ENCODE data around the gene ZSCAN1.

Gene ZSCAN1

DNA sequence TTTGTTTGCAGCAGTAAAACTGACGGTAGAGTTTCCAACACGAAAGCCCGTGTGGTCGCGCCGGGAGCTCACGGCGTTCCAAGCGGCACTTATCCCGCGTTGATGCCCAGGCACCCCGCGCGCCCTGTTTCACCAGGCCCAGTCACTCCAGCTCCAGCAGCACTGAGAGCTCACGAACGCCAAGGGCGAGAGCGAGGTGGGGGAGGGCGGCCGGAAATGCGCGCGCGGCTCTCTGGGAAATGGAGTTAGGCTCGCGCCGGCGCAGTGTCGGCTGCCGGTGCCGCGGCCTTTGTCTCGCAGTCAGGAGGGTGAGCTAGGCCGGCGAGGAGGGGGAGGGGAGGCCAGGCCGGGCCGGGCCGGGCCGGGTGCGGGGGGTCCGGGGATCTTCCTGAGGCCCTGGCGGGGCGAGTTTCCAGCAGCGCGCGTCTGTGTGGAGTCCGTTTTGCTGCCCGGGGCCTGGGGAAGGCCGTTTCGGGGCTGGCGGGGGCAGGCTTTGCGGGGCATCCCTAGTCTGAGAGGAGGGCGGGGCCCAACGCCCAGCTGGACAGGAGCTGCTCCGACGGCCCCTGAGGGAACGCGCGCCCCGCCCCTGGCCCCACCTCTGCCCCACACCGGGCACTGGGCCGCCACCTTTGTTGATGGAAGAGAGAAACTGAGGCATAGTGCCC lies 25.3 kb downstream of the ZSCAN1 start, which contains the start of gene ZNF135:
Gene ZNF135 (plus strand): TSS at position 280 of the 668 bp plus-strand sequence. CDS start 721 bp downstream, outside the sequence.
- DNase-seq (ENCODE audit: extremely low read depth, insufficient read length), result no peak
- Histone ChIP-seq H3K36me3 (ENCODE audit: control insufficient read depth, insufficient read depth, low read length) (no peaks in the 10 kb centered on the region), H3K27me3 (replicated peaks; ENCODE audit: control insufficient read depth, insufficient read depth, low read length) (no peaks in the 10 kb centered on the region), H3K4me3 (replicated peaks; ENCODE audit: low read depth, low read length) (no peak within 1 kb of the TSS)
- TF ChIP-seq, protein P1, sequence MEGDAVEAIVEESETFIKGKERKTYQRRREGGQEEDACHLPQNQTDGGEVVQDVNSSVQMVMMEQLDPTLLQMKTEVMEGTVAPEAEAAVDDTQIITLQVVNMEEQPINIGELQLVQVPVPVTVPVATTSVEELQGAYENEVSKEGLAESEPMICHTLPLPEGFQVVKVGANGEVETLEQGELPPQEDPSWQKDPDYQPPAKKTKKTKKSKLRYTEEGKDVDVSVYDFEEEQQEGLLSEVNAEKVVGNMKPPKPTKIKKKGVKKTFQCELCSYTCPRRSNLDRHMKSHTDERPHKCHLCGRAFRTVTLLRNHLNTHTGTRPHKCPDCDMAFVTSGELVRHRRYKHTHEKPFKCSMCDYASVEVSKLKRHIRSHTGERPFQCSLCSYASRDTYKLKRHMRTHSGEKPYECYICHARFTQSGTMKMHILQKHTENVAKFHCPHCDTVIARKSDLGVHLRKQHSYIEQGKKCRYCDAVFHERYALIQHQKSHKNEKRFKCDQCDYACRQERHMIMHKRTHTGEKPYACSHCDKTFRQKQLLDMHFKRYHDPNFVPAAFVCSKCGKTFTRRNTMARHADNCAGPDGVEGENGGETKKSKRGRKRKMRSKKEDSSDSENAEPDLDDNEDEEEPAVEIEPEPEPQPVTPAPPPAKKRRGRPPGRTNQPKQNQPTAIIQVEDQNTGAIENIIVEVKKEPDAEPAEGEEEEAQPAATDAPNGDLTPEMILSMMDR (IDR thresholded peaks at IDR 0.05; ENCODE audit: insufficient read depth, low read length, poor library complexity, severe bottlenecking), result no peak

DNA sequence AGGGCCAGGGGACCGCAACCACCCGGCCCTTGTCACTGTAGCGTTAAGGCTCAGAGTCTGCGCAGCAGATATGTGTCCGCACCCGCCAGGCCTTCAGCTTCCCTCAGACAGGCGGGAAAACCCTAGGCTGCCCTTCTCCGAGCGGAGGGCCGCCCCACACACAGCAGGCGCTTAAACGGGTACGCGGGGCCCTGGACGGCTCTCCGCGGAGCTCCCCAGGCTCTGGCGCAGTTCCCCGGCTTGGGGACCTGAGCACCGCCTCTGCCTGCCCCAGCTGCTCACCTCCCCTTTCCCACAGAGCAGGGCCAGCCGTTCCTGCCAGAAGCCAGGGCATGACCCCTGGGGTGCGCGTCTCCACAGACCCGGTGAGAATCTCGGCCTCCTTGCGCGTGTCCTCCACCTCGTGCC lies 25.9 kb downstream of the ZSCAN1 start:
- DNase-seq (ENCODE audit: extremely low read depth, insufficient read length), result no peak
- Histone ChIP-seq H3K27me3 (replicated peaks; ENCODE audit: control insufficient read depth, insufficient read depth, low read length) (no peaks in the 10 kb centered on the region), H3K4me3 (replicated peaks; ENCODE audit: low read depth, low read length) (no peak overlapping the region), H3K36me3 (ENCODE audit: control insufficient read depth, insufficient read depth, low read length) (no peaks in the 10 kb centered on the region)
- TF ChIP-seq, protein P1 (IDR thresholded peaks at IDR 0.05; ENCODE audit: insufficient read depth, low read length, poor library complexity, severe bottlenecking), result no peak

DNA sequence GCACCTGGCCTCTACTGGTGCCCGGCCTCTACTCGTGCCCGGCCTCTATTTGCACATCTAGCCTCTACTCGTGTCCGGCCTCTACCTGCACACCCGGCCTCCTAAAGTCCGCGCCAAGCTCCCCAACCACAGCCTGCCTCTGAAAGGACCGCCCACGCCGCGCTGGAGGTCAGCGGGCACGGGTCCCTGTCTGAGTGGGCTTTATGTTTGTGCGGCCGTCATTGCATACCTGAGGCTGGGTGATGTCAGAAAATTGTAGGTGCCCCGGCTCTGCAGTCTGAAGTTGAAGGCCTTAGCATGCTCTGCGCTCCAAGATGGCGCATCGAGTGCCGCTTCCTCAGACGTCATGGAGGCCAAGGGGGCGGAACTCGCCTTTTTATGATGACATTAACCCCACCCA lies 26.4 kb downstream of the ZSCAN1 start:
- TF ChIP-seq, protein P1 (IDR thresholded peaks at IDR 0.05; ENCODE audit: insufficient read depth, low read length, poor library complexity, severe bottlenecking), result no peak
- no peaks in the 10 kb centered on the region for H3K27me3 ChIP-seq (replicated peaks; ENCODE audit: control insufficient read depth, insufficient read depth, low read length)
- no peak overlapping the region for H3K4me3 ChIP-seq (replicated peaks; ENCODE audit: low read depth, low read length)
- no peaks in the 10 kb centered on the region for H3K36me3 ChIP-seq (ENCODE audit: control insufficient read depth, insufficient read depth, low read length)
- no peak for DNase-seq (ENCODE audit: extremely low read depth, insufficient read length)

DNA sequence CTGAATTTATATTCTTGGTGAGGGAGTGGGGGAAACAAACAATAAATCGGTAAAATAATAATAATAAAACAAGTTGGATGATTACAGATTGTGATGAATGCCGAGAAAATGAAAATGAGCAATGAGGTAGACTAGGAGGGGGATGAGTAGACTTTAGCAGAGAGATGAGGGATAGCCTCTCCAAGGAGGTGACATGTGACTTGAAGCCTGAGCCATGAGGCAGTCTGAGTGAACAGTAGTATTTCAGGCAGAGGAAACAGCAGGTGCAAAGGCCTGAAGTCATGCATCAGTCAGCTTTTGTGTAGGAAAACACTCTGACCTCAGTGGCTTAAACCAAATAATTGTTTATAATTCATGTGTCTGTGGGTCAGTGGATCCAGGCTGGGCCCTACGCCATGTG lies 29.9 kb downstream of the ZSCAN1 start:
- no peaks in the 10 kb centered on the region for H3K27me3 ChIP-seq (replicated peaks; ENCODE audit: control insufficient read depth, insufficient read depth, low read length)

DNA sequence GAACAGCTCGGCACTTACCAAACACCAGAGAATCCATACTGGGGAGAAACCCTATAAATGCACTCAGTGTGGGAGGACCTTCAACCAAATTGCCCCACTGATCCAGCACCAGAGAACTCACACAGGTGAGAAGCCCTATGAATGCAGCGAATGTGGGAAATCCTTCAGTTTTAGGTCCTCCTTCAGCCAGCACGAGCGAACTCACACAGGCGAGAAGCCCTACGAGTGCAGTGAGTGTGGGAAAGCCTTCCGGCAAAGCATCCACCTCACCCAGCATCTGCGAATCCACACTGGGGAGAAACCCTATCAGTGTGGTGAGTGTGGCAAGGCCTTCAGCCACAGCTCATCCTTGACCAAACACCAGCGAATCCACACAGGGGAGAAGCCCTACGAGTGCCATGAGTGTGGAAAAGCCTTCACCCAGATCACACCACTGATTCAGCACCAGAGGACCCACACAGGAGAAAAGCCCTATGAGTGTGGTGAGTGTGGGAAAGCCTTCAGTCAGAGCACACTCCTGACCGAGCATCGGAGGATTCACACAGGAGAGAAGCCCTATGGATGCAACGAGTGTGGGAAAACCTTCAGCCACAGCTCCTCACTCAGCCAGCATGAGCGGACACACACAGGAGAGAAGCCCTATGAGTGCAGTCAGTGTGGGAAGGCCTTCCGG lies 33.6 kb downstream of the ZSCAN1 start:
- no peaks in the 10 kb centered on the region for H3K27me3 ChIP-seq (replicated peaks; ENCODE audit: control insufficient read depth, insufficient read depth, low read length)
- TF ChIP-seq, protein P1 (IDR thresholded peaks at IDR 0.05; ENCODE audit: insufficient read depth, low read length, poor library complexity, severe bottlenecking), result no peak
- no peak overlapping the region for H3K4me3 ChIP-seq (replicated peaks; ENCODE audit: low read depth, low read length)
- H3K36me3 ChIP-seq (ENCODE audit: control insufficient read depth, insufficient read depth, low read length), result no peaks in the 10 kb centered on the region
- no peak for DNase-seq (ENCODE audit: extremely low read depth, insufficient read length)

More for the DNA sequence above, 29.9 kb downstream of the ZSCAN1 start:
- DNase-seq (ENCODE audit: extremely low read depth, insufficient read length), result no peak
- Histone ChIP-seq H3K36me3 (ENCODE audit: control insufficient read depth, insufficient read depth, low read length) (no peaks in the 10 kb centered on the region), H3K4me3 (replicated peaks; ENCODE audit: low read depth, low read length) (no peak overlapping the region)
- TF ChIP-seq, protein P1 (IDR thresholded peaks at IDR 0.05; ENCODE audit: insufficient read depth, low read length, poor library complexity, severe bottlenecking), result no peak
